Measurements from ENCODE around the gene CERK.

CERK gene

GRCh38 chr22:46703171-46703995, 34.7 kb downstream of the CERK start:
- no peak for DNase-seq
- TF ChIP-seq GATA1 (IDR thresholded peaks at IDR 0.05; ENCODE audit: low read depth, low read length) (no peak), POLR2A (IDR thresholded peaks at IDR 0.05; ENCODE audit: low read length) (no peak)

DNA sequence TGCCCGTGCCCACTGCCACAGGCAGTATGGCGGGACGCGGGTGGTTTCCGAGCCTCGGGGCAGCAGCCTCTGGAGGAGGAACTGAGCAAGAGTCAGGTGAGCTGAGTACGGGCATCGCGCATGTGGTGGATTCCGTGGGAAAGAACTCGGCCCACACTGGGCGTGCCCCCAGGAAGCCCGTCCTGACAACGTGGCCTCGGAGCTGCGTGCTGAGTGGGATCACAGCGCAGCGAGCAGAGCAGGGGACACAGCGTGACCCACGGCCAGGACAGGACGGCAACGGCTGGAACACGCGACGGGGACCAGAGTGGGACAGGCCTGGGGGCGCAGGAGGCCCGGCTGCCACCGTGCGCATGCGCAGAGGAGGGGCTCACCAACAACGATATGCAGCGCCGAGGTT, 36.8 kb downstream of the CERK start:
- TF ChIP-seq POLR2A (IDR thresholded peaks at IDR 0.05; ENCODE audit: low read length) (no peak), GATA1 (IDR thresholded peaks at IDR 0.05; ENCODE audit: low read depth, low read length) (no peak)
- no peak for DNase-seq

DNA sequence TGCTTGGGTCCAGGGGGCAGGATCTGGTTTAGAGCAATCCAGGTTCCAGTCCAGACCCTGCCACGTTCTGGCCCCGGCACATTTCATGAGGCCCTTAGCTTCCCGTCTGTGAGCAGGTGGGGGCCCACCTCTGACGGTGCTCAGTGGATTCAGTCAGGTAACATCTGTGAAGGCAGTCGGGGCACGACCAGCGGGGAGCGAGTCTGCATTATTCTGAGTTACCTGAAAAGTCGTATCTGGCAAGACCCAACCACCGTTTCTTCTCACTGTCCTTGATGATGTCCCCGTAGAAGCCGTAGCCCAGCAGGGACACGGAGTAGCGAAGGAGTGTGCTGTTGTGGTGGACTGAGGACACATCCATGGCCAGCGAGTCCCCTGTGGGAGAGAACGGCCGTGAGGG, 39.0 kb downstream of the CERK start:
- TF ChIP-seq POLR2A (IDR thresholded peaks at IDR 0.05; ENCODE audit: low read length) (no peak), GATA1 (IDR thresholded peaks at IDR 0.05; ENCODE audit: low read depth, low read length) (no peak)
- no peak for DNase-seq

DNA sequence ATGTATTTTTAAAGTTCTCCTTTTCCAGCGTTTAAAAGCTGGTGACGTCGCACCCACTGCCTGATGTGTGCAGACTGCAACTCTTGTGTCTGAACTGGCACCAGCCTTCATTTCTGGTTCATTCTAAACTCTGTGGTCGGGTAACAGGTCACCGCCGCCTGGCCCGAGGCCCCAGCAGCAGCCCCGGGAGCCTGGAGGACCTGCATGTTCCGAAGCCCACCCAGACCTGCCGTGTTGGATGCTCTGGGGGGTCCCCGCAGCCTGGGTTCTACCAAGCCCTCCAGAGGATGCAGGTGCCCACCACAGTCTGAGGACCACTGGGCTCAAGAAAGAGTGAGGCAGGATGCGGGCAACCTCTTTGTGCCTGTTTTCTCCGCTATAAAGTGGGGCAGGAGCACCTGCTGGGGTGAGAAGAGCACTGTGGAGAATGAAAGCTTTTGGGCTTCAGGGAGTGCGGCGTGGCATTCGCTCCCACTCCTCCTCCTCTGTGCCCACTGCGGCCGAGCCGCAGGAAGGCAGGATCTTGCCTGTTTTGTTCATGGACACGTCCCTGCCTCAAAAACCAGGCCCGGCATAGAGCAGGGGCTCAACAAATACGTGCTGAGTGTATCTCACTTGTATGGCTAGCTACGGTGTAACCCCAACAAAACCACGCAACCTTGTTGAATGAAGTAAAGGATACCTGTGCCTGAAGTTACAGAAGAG, 40.1 kb downstream of the CERK start:
- DNase-seq: no peak
- TF ChIP-seq POLR2A (IDR thresholded peaks at IDR 0.05; ENCODE audit: low read length) (no peak), GATA1 (IDR thresholded peaks at IDR 0.05; ENCODE audit: low read depth, low read length) (no peak)

- no peak for DNase-seq
- no peak for TF ChIP-seq GATA1 (IDR thresholded peaks at IDR 0.05; ENCODE audit: low read depth, low read length)
- TF ChIP-seq POLR2A (IDR thresholded peaks at IDR 0.05; ENCODE audit: low read length): no peak
Observed at GRCh38 chr22:46696614-46697013, 41.4 kb downstream of the CERK start.

GRCh38 chr22:46696229-46696518, 41.9 kb downstream of the CERK start:
- no peak for TF ChIP-seq POLR2A (IDR thresholded peaks at IDR 0.05; ENCODE audit: low read length)
- no peak for TF ChIP-seq GATA1 (IDR thresholded peaks at IDR 0.05; ENCODE audit: low read depth, low read length)
- DNase-seq: no peak

DNA sequence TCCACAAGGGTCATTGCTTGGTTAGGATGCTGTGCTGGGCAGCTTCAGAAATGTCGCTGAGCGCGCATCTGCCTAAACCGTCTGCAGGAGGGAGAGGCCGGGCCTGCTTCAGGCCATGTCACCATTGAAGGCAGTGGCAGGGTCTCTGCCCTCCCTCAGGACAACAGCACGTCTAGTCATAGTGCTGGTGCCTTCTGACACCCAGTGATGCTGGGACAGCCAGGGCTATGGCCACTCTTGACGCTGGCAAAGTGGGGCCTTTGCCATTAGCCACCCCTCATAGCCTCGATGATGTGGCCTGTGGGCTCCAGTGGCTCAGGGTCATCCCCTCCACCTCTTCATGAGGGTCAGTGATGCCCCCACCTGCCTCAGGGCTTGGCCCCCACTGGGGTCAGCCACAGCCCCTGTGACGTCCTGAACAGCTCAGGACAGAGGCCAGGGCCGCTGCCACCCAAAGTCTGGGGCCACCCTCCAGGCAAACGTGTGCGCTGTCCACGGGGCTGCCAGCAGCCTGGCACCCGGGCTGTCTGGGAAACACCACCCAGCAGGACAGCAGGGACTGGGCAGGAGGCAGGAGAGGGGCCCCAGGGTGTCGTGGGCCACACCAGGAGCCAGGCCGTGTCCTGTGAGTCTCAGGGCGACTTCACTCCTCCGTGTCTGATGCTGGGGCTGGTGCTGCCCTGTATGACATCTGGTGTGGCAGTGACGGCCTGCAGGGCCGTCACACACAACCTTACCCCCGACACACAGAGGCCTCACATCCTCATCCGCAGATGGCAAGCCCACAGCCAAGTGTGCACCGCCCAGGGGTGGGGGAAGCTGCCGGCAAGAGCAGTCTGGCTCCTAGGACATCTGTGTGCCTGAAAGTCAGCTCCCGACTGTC, 42.5 kb downstream of the CERK start:
- no peak for DNase-seq
- TF ChIP-seq POLR2A (IDR thresholded peaks at IDR 0.05; ENCODE audit: low read length): no peak
- no peak for TF ChIP-seq GATA1 (IDR thresholded peaks at IDR 0.05; ENCODE audit: low read depth, low read length)

DNA sequence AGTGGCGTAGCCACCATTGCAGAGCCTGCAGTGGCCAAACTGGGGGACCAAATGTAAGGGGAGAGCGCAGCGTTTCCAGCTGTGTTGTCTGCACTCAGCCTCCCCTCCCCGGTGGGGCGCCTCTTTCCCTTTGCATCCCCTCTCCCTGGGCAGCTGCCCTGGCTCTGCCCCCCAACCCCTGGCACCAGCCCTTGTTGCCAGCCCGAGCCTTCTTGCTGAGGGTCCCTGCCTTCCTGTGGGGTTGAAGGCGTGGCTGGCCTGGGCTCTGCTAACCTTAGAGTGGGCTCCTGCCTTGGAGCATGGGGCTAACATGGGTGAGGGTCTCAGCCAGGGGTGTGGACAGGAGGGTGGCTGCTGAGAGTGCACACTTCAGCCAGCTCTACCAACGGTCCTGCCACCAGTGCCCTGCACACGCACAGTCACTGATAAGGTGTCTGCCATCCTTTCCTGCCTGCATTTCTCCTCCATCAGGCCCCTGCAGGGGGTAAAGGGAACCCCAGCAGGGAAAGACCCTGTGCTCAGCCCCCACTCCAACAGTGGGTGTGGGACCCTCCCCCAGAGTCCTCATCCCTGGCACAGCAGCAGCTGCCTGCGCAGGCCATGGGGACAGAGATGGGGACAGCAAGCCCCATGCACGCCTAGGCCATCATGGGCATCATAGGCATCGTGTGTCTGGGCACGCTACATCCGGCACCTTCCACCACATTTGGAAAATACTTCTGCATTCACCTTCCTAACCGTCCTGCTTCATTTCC, 43.5 kb downstream of the CERK start:
- no peak for DNase-seq
- TF ChIP-seq POLR2A (IDR thresholded peaks at IDR 0.05; ENCODE audit: low read length) (no peak), GATA1 (IDR thresholded peaks at IDR 0.05; ENCODE audit: low read depth, low read length) (no peak)

- TF ChIP-seq GATA1 (IDR thresholded peaks at IDR 0.05; ENCODE audit: low read depth, low read length) (no peak), POLR2A (IDR thresholded peaks at IDR 0.05; ENCODE audit: low read length) (no peak)
- no peak for DNase-seq
Observed at GRCh38 chr22:46693634-46694415, 44.2 kb downstream of the CERK start.

GRCh38 chr22:46691571-46691970, 46.5 kb downstream of the CERK start:
- DNase-seq: no peak
- no peak for TF ChIP-seq GATA1 (IDR thresholded peaks at IDR 0.05; ENCODE audit: low read depth, low read length)
- TF ChIP-seq POLR2A (IDR thresholded peaks at IDR 0.05; ENCODE audit: low read length): no peak

- no peak for DNase-seq
- TF ChIP-seq GATA1 (IDR thresholded peaks at IDR 0.05; ENCODE audit: low read depth, low read length) (no peak), POLR2A (IDR thresholded peaks at IDR 0.05; ENCODE audit: low read length) (no peak)
Observed at GRCh38 chr22:46690146-46690545, 47.9 kb downstream of the CERK start.

DNA sequence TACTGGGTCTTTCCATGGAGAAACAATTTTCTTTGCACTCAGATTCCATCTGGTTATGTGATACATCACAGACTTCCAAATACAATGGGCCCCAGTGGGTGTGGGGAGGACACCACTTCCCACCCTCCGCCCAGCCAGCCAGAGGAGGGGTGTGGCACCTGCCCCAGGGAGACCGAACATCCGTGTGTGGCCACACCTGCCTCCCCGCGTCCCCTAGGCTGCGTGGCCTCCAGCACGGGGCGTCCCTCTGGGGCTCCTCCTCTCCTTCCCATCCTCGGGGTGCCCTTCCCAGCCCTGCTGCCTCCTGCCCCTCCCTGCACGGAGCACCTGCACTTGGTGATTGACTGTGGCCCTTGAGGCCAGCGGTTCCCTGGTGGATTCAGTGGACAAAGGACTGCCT, 49.1 kb downstream of the CERK start:
- TF ChIP-seq POLR2A (IDR thresholded peaks at IDR 0.05; ENCODE audit: low read length) (no peak), GATA1 (IDR thresholded peaks at IDR 0.05; ENCODE audit: low read depth, low read length) (no peak)

GRCh38 chr22:46687460-46687859, 50.6 kb downstream of the CERK start:
- TF ChIP-seq POLR2A (IDR thresholded peaks at IDR 0.05; ENCODE audit: low read length): no peak
- no peak for TF ChIP-seq GATA1 (IDR thresholded peaks at IDR 0.05; ENCODE audit: low read depth, low read length)
- no peak for DNase-seq

More for the DNA sequence above, 49.1 kb downstream of the CERK start:
- DNase-seq: no peak
